HepG2 (cell line): ENCODE results near the gene VSX1. TPM values are rescaled to one million over a fixed set of nuclear protein-coding genes. Genes with fewer than 3 reads are reported as not detected.

ENCODE experiments used
- AGO1 ChIP-seq: fragments of 200-400 bp; formaldehyde crosslinking; IDR thresholded peaks from 2 replicates; pipeline ENCODE4 v1.6.1; 2017; ENCODE audit warnings: mild to moderate bottlenecking, low read depth, low read length, moderate library complexity; ENCODE audit not compliant: poor library complexity, severe bottlenecking
- ATRX ChIP-seq: sonication (generic); formaldehyde crosslinking; IDR thresholded peaks from 2 replicates; pipeline ENCODE4 v1.4.0; 2020; ENCODE audit warnings: missing genetic modification reagents, borderline replicate concordance
- CHCHD3 ChIP-seq: sonication (generic); formaldehyde crosslinking; IDR thresholded peaks from 2 replicates; pipeline ENCODE4 v1.8.0; 2022; ENCODE audit warnings: mild to moderate bottlenecking, missing genetic modification reagents, moderate library complexity
- EED ChIP-seq: sonication (generic); formaldehyde crosslinking; IDR thresholded peaks from 2 replicates; pipeline ENCODE4 v1.5.0; 2020; ENCODE audit warnings: mild to moderate bottlenecking, missing genetic modification reagents
- HDAC2 ChIP-seq: sonication (generic); formaldehyde crosslinking; IDR thresholded peaks from 2 replicates; pipeline ENCODE4 v1.4.0; 2020; ENCODE audit warnings: missing genetic modification reagents
- HNF4G ChIP-seq, 2 experiments: sonication (generic) in 1 of 2; formaldehyde crosslinking in 1 of 2; IDR thresholded peaks; 2 replicates each; pipeline versions ENCODE4 v1.4.0 to v1.6.1; 2011 to 2020; ENCODE audit warnings: borderline replicate concordance in 2 of 2, low read depth in 2 of 2, mild to moderate bottlenecking in 2 of 2, low read length in 1 of 2, missing genetic modification reagents in 1 of 2, moderate library complexity in 1 of 2
- IRF2 ChIP-seq: IDR thresholded peaks from 2 replicates; pipeline ENCODE4 v1.6.1; 2018; ENCODE audit warnings: missing genetic modification reagents, missing compliant biosample characterization
- JARID2 ChIP-seq: sonication (generic); formaldehyde crosslinking; IDR thresholded peaks from 2 replicates; pipeline ENCODE4 v1.8.1; 2023; ENCODE audit warnings: missing genetic modification reagents, inconsistent platforms; ENCODE audit not compliant: insufficient replicate concordance
- KLF15 ChIP-seq: sonication (generic); formaldehyde crosslinking; IDR thresholded peaks from 2 replicates; pipeline ENCODE4 v1.8.1; 2023; ENCODE audit warnings: borderline replicate concordance, mild to moderate bottlenecking, inconsistent platforms, missing genetic modification reagents, mixed read lengths
- MLX ChIP-seq: IDR thresholded peaks from 2 replicates; pipeline ENCODE4 v1.6.1; 2016
- PAWR ChIP-seq: sonication (generic); formaldehyde crosslinking; IDR thresholded peaks from 2 replicates; pipeline ENCODE4 v1.4.0; 2020; ENCODE audit warnings: missing genetic modification reagents, mild to moderate bottlenecking, borderline replicate concordance
- PCBP2 ChIP-seq: fragments of 200-400 bp; formaldehyde crosslinking; optimal IDR thresholded peaks from 2 replicates; pipeline ENCODE3; 2018; ENCODE audit warnings: low read length, low read depth; ENCODE audit not compliant: poor library complexity, severe bottlenecking
- RAD21 ChIP-seq: fragments of 450-650 bp; formaldehyde crosslinking; IDR thresholded peaks from 2 replicates; pipeline ENCODE4 v1.5.0; 2020; ENCODE audit warnings: mild to moderate bottlenecking
- TFAP4 ChIP-seq: sonication (generic); IDR thresholded peaks from 2 replicates; pipeline ENCODE4 v1.6.1; 2016; ENCODE audit warnings: low read depth, borderline replicate concordance
- ZBTB34 ChIP-seq: sonication (generic); formaldehyde crosslinking; IDR thresholded peaks from 2 replicates; pipeline ENCODE4 v1.8.0; 2022; ENCODE audit warnings: mild to moderate bottlenecking, missing genetic modification reagents
- ZBTB42 ChIP-seq: sonication (generic); formaldehyde crosslinking; IDR thresholded peaks from 2 replicates; pipeline ENCODE4 v1.5.0; 2020; ENCODE audit warnings: mild to moderate bottlenecking, missing genetic modification reagents
- ZNF24 ChIP-seq: fragments of 450-650 bp; IDR thresholded peaks from 2 replicates; pipeline ENCODE4 v1.6.1; 2017; ENCODE audit warnings: antibody characterized with exemption, mild to moderate bottlenecking
- ZNF598 ChIP-seq: sonication (generic); formaldehyde crosslinking; IDR thresholded peaks from 2 replicates; pipeline ENCODE4 v1.5.1; 2020; ENCODE audit warnings: mild to moderate bottlenecking, missing genetic modification reagents, borderline replicate concordance
- ZNF761 ChIP-seq: sonication (generic); formaldehyde crosslinking; conservative IDR thresholded peaks from 2 replicates; pipeline ENCODE4 v1.4.0; 2020; ENCODE audit warnings: mild to moderate bottlenecking, missing genetic modification reagents
- ZZZ3 ChIP-seq: sonication (generic); formaldehyde crosslinking; IDR thresholded peaks from 2 replicates; pipeline ENCODE4 v1.4.0; 2020; ENCODE audit warnings: missing genetic modification reagents, mild to moderate bottlenecking, borderline replicate concordance
- polyA plus RNA-seq, 8 experiments: library from polyadenylated mRNA; depleted of rRNA in 3 of 8; stranded (reverse) in 7 of 8; unstranded in 1 of 8; fragments of >200 nt; fragmentation: Illumina TruSeq in 4 of 8; extraction: Trizol in 4 of 8; gene quantifications; 2 replicates each; pipeline versions ENCODE4 v1.2.1 to v1.2.3, GENCODE V29; 2011 to 2016; ENCODE audit warnings: low read depth in 4 of 8, missing spikeins in 1 of 8, mixed read lengths in 1 of 8; ENCODE audit not compliant: insufficient read depth in 1 of 8
- total RNA-seq, 5 experiments: library from RNA; depleted of rRNA; stranded (reverse); fragments of >200 nt; fragmentation: Illumina TruSeq; extraction: Trizol; gene quantifications; 2 replicates each; pipeline ENCODE4 v1.2.3, GENCODE V29; 2016; ENCODE audit warnings: low read depth in 1 of 5
- TF ChIP-seq, protein P1 (sequence below): sonication (generic); formaldehyde crosslinking; IDR thresholded peaks from 2 replicates; pipeline ENCODE4 v1.5.0; 2020; ENCODE audit warnings: mild to moderate bottlenecking, missing genetic modification reagents
- TF ChIP-seq, protein P2 (sequence below): sonication (generic); formaldehyde crosslinking; IDR thresholded peaks from 2 replicates; pipeline ENCODE4 v1.9.0; 2021; ENCODE audit warnings: missing genetic modification reagents, mild to moderate bottlenecking, borderline replicate concordance

VSX1 gene
- total and polyA plus RNA-seq, 2 of the 13 experiments (the other 11 are each of a cell fraction or from before 2014, with no cell fraction given), result 0.04 TPM; not detected in 1

- no peak for TF ChIP-seq PCBP2
- TF ChIP-seq, protein P1, sequence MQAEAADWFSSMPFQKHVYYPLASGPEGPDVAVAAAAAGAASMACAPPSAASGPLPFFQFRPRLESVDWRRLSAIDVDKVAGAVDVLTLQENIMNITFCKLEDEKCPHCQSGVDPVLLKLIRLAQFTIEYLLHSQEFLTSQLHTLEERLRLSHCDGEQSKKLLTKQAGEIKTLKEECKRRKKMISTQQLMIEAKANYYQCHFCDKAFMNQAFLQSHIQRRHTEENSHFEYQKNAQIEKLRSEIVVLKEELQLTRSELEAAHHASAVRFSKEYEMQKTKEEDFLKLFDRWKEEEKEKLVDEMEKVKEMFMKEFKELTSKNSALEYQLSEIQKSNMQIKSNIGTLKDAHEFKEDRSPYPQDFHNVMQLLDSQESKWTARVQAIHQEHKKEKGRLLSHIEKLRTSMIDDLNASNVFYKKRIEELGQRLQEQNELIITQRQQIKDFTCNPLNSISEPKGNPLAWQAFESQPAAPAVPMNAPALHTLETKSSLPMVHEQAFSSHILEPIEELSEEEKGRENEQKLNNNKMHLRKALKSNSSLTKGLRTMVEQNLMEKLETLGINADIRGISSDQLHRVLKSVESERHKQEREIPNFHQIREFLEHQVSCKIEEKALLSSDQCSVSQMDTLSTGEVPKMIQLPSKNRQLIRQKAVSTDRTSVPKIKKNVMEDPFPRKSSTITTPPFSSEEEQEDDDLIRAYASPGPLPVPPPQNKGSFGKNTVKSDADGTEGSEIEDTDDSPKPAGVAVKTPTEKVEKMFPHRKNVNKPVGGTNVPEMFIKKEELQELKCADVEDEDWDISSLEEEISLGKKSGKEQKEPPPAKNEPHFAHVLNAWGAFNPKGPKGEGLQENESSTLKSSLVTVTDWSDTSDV, result no peak
- TF ChIP-seq ZNF598 (CRISPR knock-in tag), result no peak
- 0 out of 2 replicates have a peak, but pooled peaks have one; percentile 65 for TF ChIP-seq ZZZ3
- TF ChIP-seq ZNF761 (CRISPR knock-in tag), result peak; percentile 90
- no peak for TF ChIP-seq EED (CRISPR knock-in tag)
- TF ChIP-seq IRF2 (CRISPR knock-in tag), result peak; percentile 75
- TF ChIP-seq CHCHD3 (CRISPR knock-in tag), result peak; percentile 62; the same call in 1 of the 2 replicates
- TF ChIP-seq, protein P2, sequence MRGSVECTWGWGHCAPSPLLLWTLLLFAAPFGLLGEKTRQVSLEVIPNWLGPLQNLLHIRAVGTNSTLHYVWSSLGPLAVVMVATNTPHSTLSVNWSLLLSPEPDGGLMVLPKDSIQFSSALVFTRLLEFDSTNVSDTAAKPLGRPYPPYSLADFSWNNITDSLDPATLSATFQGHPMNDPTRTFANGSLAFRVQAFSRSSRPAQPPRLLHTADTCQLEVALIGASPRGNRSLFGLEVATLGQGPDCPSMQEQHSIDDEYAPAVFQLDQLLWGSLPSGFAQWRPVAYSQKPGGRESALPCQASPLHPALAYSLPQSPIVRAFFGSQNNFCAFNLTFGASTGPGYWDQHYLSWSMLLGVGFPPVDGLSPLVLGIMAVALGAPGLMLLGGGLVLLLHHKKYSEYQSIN (CRISPR knock-in tag), result no peak
- no peak for TF ChIP-seq ZBTB42 (CRISPR knock-in tag)
- TF ChIP-seq HDAC2 (CRISPR knock-in tag), result no peak
- no peak for TF ChIP-seq JARID2
- peak; percentile 64; the same call in 1 of the 2 replicates for TF ChIP-seq ZBTB34 (CRISPR knock-in tag)
- peak; percentile 98; the same call in 1 of the 2 replicates for TF ChIP-seq PAWR (CRISPR knock-in tag)
- TF ChIP-seq ATRX (CRISPR knock-in tag), result 0 out of 2 replicates have a peak, but pooled peaks have one; percentile 53
- no peak for TF ChIP-seq ZNF24
- TF ChIP-seq RAD21 (CRISPR knock-in tag), result no peak
- no peak for TF ChIP-seq MLX
- TF ChIP-seq HNF4G (IDR thresholded peaks at IDR 0.05; ENCODE audit: borderline replicate concordance, low read depth, low read length), result no peak
- no peak for TF ChIP-seq HNF4G (CRISPR knock-in tag; IDR thresholded peaks at IDR 0.05; ENCODE audit: borderline replicate concordance, low read depth)
- no peak for TF ChIP-seq TFAP4
- no peak for TF ChIP-seq AGO1
- peak; percentile 83; the same call in 1 of the 2 replicates for TF ChIP-seq KLF15 (CRISPR knock-in tag)
Measured at GRCh38 chr20:25058051-25058846, 23.7 kb downstream of the VSX1 start, which contains the start of gene ACSS1 (continued).
